ENCODE results near the gene PLXNC1. TPM values are rescaled to one million over a fixed set of nuclear protein-coding genes. Genes with fewer than 3 reads are reported as not detected.

PLXNC1 gene
- total RNA-seq, 6 donors from 2014 or later: 14.1 to 51.3 (median 24.6) TPM

- no peak overlapping the region for H3K4me3 ChIP-seq
- TF ChIP-seq POLR2AphosphoS5 (IDR thresholded peaks at IDR 0.05): no peak
- TF ChIP-seq, protein P1, sequence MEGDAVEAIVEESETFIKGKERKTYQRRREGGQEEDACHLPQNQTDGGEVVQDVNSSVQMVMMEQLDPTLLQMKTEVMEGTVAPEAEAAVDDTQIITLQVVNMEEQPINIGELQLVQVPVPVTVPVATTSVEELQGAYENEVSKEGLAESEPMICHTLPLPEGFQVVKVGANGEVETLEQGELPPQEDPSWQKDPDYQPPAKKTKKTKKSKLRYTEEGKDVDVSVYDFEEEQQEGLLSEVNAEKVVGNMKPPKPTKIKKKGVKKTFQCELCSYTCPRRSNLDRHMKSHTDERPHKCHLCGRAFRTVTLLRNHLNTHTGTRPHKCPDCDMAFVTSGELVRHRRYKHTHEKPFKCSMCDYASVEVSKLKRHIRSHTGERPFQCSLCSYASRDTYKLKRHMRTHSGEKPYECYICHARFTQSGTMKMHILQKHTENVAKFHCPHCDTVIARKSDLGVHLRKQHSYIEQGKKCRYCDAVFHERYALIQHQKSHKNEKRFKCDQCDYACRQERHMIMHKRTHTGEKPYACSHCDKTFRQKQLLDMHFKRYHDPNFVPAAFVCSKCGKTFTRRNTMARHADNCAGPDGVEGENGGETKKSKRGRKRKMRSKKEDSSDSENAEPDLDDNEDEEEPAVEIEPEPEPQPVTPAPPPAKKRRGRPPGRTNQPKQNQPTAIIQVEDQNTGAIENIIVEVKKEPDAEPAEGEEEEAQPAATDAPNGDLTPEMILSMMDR (IDR thresholded peaks at IDR 0.05): no peak
- no peak for TF ChIP-seq EP300 (IDR thresholded peaks at IDR 0.05)
- no peak for TF ChIP-seq POLR2A (IDR thresholded peaks at IDR 0.05)
- DNase-seq: peak in 1 of 2 donors; percentile 63
- H3K9me3 ChIP-seq: no peaks in the 10 kb centered on the region
- peak in 1 of 2 donors; percentile 47 for ATAC-seq (ENCODE audit: low FRiP score in 2 of 2)
- WGBS, 2 donors: 43 to 52% methylated on average over 6 of the region's 6 CpGs
- no peaks in the 10 kb centered on the region for H3K27me3 ChIP-seq
- H3K4me1 ChIP-seq: peaks cover 0 to 9% (median 3%) of the 10 kb centered on the region in 4 donors
- H3K36me3 ChIP-seq: no peaks in the 10 kb centered on the region
- H3K27ac ChIP-seq: peak overlapping the region in 2 of 4 donors; percentile 13 to 16
Measured at GRCh38 chr12:94157981-94158411, 9.6 kb downstream of the PLXNC1 start.

DNA sequence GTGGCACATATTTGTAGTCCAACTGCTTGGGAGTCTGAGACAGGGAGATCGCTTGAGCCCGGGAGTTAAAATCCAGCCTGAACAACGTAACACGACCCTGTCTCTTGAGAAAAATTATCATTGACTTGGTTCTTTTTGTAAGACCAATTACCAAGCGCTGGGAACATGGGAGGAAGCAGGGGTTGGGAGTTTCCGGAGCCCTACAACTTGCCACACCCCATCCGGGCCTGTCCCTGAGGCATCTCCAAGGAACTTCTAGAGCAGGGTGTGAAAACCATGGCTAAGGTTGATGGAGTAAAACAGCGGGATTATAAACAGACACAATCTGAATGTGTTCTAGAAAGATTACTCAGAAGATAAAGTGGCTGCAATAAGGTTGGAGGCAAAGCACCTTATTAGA is 10.3 kb downstream of the PLXNC1 start:
- ATAC-seq (ENCODE audit: low FRiP score in 2 of 2): no peak

GRCh38 chr12:94162108-94162507 is 13.7 kb downstream of the PLXNC1 start:
- TF ChIP-seq POLR2AphosphoS5 (IDR thresholded peaks at IDR 0.05): no peak
- TF ChIP-seq, protein P1 (IDR thresholded peaks at IDR 0.05): no peak
- TF ChIP-seq EP300 (IDR thresholded peaks at IDR 0.05): no peak
- TF ChIP-seq POLR2A (IDR thresholded peaks at IDR 0.05): no peak
- 87 to 93% methylated on average over 3 of the region's 3 CpGs for WGBS, 2 donors
- no peak for ATAC-seq (ENCODE audit: low FRiP score in 2 of 2)

More for the DNA sequence above, 10.3 kb downstream of the PLXNC1 start:
- TF ChIP-seq, protein P1 (IDR thresholded peaks at IDR 0.05): no peak
- TF ChIP-seq EP300 (IDR thresholded peaks at IDR 0.05) (no peak), POLR2A (IDR thresholded peaks at IDR 0.05) (no peak), POLR2AphosphoS5 (IDR thresholded peaks at IDR 0.05) (no peak)
- 76 to 86% methylated on average over 8 of the region's 8 CpGs for WGBS, 2 donors
- Histone ChIP-seq H3K27me3 (no peaks in the 10 kb centered on the region), H3K36me3 (no peaks in the 10 kb centered on the region), H3K4me1 (peaks cover 0 to 9% (median 3%) of the 10 kb centered on the region in 4 donors), H3K4me3 (no peak overlapping the region), H3K9me3 (no peaks in the 10 kb centered on the region), H3K27ac (peak overlapping the region in 1 of 4 donors; percentile 13)
- DNase-seq: no peak

DNA sequence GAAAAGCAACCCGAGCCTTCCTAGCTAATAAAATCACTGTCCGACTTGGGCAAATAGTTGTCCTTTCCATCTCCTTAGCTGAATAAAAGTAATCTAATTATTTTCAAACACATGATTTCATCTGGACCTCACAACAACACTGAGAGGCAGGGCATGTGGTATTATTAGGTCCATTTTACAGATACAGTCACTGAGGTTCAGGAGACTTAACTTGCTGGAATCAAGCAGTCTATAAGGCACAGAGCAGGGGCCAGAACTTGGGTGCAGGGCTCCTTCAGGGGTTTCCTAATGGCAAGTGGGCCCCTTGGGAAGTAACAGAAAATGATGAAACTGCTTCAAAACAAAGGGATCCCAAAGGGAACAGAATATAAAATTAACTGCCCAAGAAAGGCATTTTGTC is 15.5 kb downstream of the PLXNC1 start:
- Histone ChIP-seq H3K4me3 (no peak overlapping the region), H3K36me3 (no peaks in the 10 kb centered on the region), H3K9me3 (no peaks in the 10 kb centered on the region), H3K4me1 (peaks cover 0 to 4% (median under 1%) of the 10 kb centered on the region in 4 donors), H3K27me3 (no peaks in the 10 kb centered on the region), H3K27ac (no peak overlapping the region)
- no peak for DNase-seq
- WGBS, 2 donors: 96 to 98% methylated on average over 2 of the region's 2 CpGs
- TF ChIP-seq POLR2AphosphoS5 (IDR thresholded peaks at IDR 0.05) (no peak), POLR2A (IDR thresholded peaks at IDR 0.05) (no peak), EP300 (IDR thresholded peaks at IDR 0.05) (no peak)
- TF ChIP-seq, protein P1 (IDR thresholded peaks at IDR 0.05): no peak
- no peak for ATAC-seq (ENCODE audit: low FRiP score in 2 of 2)

More at GRCh38 chr12:94162108-94162507, 13.7 kb downstream of the PLXNC1 start:
- no peak for DNase-seq
- no peaks in the 10 kb centered on the region for H3K27me3 ChIP-seq
- no peaks in the 10 kb centered on the region for H3K36me3 ChIP-seq
- peaks cover 0 to 7% (median 3%) of the 10 kb centered on the region in 4 donors for H3K4me1 ChIP-seq
- no peak overlapping the region for H3K27ac ChIP-seq
- no peaks in the 10 kb centered on the region for H3K9me3 ChIP-seq
- no peak overlapping the region for H3K4me3 ChIP-seq

GRCh38 chr12:94165138-94165537 is 16.8 kb downstream of the PLXNC1 start:
- 63 to 88% methylated on average over 4 of the region's 4 CpGs for WGBS, 2 donors
- H3K4me1 ChIP-seq: peaks cover 0 to 4% (median 1%) of the 10 kb centered on the region in 4 donors

More at GRCh38 chr12:94165138-94165537, 16.8 kb downstream of the PLXNC1 start:
- Histone ChIP-seq H3K4me3 (no peak overlapping the region), H3K36me3 (peaks cover 0 to 3% (median 0%) of the 10 kb centered on the region in 4 donors), H3K27me3 (no peaks in the 10 kb centered on the region), H3K9me3 (no peaks in the 10 kb centered on the region), H3K27ac (no peak overlapping the region)
- DNase-seq (no peak), ATAC-seq (ENCODE audit: low FRiP score in 2 of 2) (no peak)
- TF ChIP-seq EP300 (IDR thresholded peaks at IDR 0.05) (no peak), POLR2AphosphoS5 (IDR thresholded peaks at IDR 0.05) (no peak), POLR2A (IDR thresholded peaks at IDR 0.05) (no peak)
- TF ChIP-seq, protein P1 (IDR thresholded peaks at IDR 0.05): no peak

Data from upper lobe of left lung (tissue), 6 donors.